ENCODE results near the gene IDH3A. TPM values are rescaled to one million over a fixed set of nuclear protein-coding genes. Genes with fewer than 3 reads are reported as not detected.

IDH3A gene
- total RNA-seq, 1 donor from 2014 or later = 46.7 TPM

- DNase-seq (ENCODE audit: extremely low spot score, unreplicated experiment) = no peak
- Mint-ChIP-seq H3K27ac (ENCODE audit: unreplicated experiment) (no peak overlapping the region), H3K9me3 (ENCODE audit: unreplicated experiment) (no peaks in the 10 kb centered on the region), H3K36me3 (ENCODE audit: unreplicated experiment) (peaks cover 29% of the 10 kb centered on the region), H3K4me1 (ENCODE audit: unreplicated experiment) (no peaks in the 10 kb centered on the region), H3K4me3 (ENCODE audit: unreplicated experiment) (no peak overlapping the region), H3K27me3 (ENCODE audit: unreplicated experiment) (peaks cover 2% of the 10 kb centered on the region)
- TF ChIP-seq CTCF (IDR thresholded peaks at IDR 0.05) = no peak
These were observed 25.2 kb downstream of the IDH3A start for GRCh38 chr15:78174401-78174800.

- H3K27me3 Mint-ChIP-seq (ENCODE audit: unreplicated experiment) = peaks cover 2% of the 10 kb centered on the region
- H3K27ac Mint-ChIP-seq (ENCODE audit: unreplicated experiment) = no peak overlapping the region
- no peak for TF ChIP-seq CTCF (IDR thresholded peaks at IDR 0.05)
- no peak for DNase-seq (ENCODE audit: extremely low spot score, unreplicated experiment)
- no peaks in the 10 kb centered on the region for H3K9me3 Mint-ChIP-seq (ENCODE audit: unreplicated experiment)
- no peak overlapping the region for H3K4me3 Mint-ChIP-seq (ENCODE audit: unreplicated experiment)
- H3K4me1 Mint-ChIP-seq (ENCODE audit: unreplicated experiment) = no peaks in the 10 kb centered on the region
- H3K36me3 Mint-ChIP-seq (ENCODE audit: unreplicated experiment) = peaks cover 23% of the 10 kb centered on the region
These were observed 26.2 kb downstream of the IDH3A start for GRCh38 chr15:78175330-78175729.

- no peak overlapping the region for H3K27ac Mint-ChIP-seq (ENCODE audit: unreplicated experiment)
- DNase-seq (ENCODE audit: extremely low spot score, unreplicated experiment) = no peak
- H3K9me3 Mint-ChIP-seq (ENCODE audit: unreplicated experiment) = no peaks in the 10 kb centered on the region
- peaks cover 2% of the 10 kb centered on the region for H3K27me3 Mint-ChIP-seq (ENCODE audit: unreplicated experiment)
- no peaks in the 10 kb centered on the region for H3K4me1 Mint-ChIP-seq (ENCODE audit: unreplicated experiment)
- H3K4me3 Mint-ChIP-seq (ENCODE audit: unreplicated experiment) = no peak overlapping the region
- H3K36me3 Mint-ChIP-seq (ENCODE audit: unreplicated experiment) = peaks cover 6% of the 10 kb centered on the region
- peak; percentile 75 for TF ChIP-seq CTCF (IDR thresholded peaks at IDR 0.05)
These were observed 28.3 kb downstream of the IDH3A start for GRCh38 chr15:78177447-78177873.

GRCh38 chr15:78178064-78178463 lies 28.9 kb downstream of the IDH3A start:
- Mint-ChIP-seq H3K4me1 (ENCODE audit: unreplicated experiment) (no peaks in the 10 kb centered on the region), H3K4me3 (ENCODE audit: unreplicated experiment) (no peak overlapping the region), H3K9me3 (ENCODE audit: unreplicated experiment) (no peaks in the 10 kb centered on the region), H3K27me3 (ENCODE audit: unreplicated experiment) (peaks cover 2% of the 10 kb centered on the region), H3K27ac (ENCODE audit: unreplicated experiment) (no peak overlapping the region), H3K36me3 (ENCODE audit: unreplicated experiment) (peaks cover 2% of the 10 kb centered on the region)
- no peak for DNase-seq (ENCODE audit: extremely low spot score, unreplicated experiment)
- TF ChIP-seq CTCF (IDR thresholded peaks at IDR 0.05) = no peak

- Mint-ChIP-seq H3K27me3 (ENCODE audit: unreplicated experiment) (peaks cover 2% of the 10 kb centered on the region), H3K4me1 (ENCODE audit: unreplicated experiment) (no peaks in the 10 kb centered on the region), H3K9me3 (ENCODE audit: unreplicated experiment) (no peaks in the 10 kb centered on the region), H3K4me3 (ENCODE audit: unreplicated experiment) (no peak overlapping the region), H3K27ac (ENCODE audit: unreplicated experiment) (no peak overlapping the region), H3K36me3 (ENCODE audit: unreplicated experiment) (no peaks in the 10 kb centered on the region)
- no peak for TF ChIP-seq CTCF (IDR thresholded peaks at IDR 0.05)
- peak; percentile 77 for DNase-seq (ENCODE audit: extremely low spot score, unreplicated experiment)
These were observed 30.2 kb downstream of the IDH3A start for GRCh38 chr15:78179286-78179840.
